HepG2 (cell line): ENCODE results near the gene ZNF225. TPM values are rescaled to one million over a fixed set of nuclear protein-coding genes. Genes with fewer than 3 reads are reported as not detected.

ENCODE experiments used
- ARID3A ChIP-seq: IDR thresholded peaks from 2 replicates; pipeline ENCODE4 v1.6.1; 2012; ENCODE audit warnings: low read depth, low read length, improper control_type of control experiment
- ATM ChIP-seq: fragments of 450-650 bp; IDR thresholded peaks from 2 replicates; pipeline ENCODE4 v1.7.1; 2017; ENCODE audit warnings: mild to moderate bottlenecking, borderline replicate concordance
- DNMT3B ChIP-seq: conservative IDR thresholded peaks from 2 replicates; pipeline ENCODE4 v1.6.1; 2016; ENCODE audit warnings: missing biosample characterization, control low read depth
- GFI1 ChIP-seq: sonication (generic); formaldehyde crosslinking; IDR thresholded peaks from 2 replicates; pipeline ENCODE4 v1.5.0; 2020; ENCODE audit warnings: missing genetic modification reagents, mild to moderate bottlenecking, borderline replicate concordance
- IRF2 ChIP-seq: IDR thresholded peaks from 2 replicates; pipeline ENCODE4 v1.6.1; 2018; ENCODE audit warnings: missing genetic modification reagents, missing compliant biosample characterization
- NONO ChIP-seq, 2 experiments: fragments of 450-650 bp in 1 of 2; sonication (generic) in 1 of 2; formaldehyde crosslinking in 1 of 2; IDR thresholded peaks in 1 of 2; conservative IDR thresholded peaks in 1 of 2; 2 replicates each; pipeline versions ENCODE4 v1.6.1 to v1.8.0; 2017 to 2022; ENCODE audit warnings: mild to moderate bottlenecking in 1 of 2, missing genetic modification reagents in 1 of 2, moderate library complexity in 1 of 2
- SKIL ChIP-seq: sonication (generic); formaldehyde crosslinking; IDR thresholded peaks from 2 replicates; pipeline ENCODE4 v1.8.0; 2022; ENCODE audit warnings: missing genetic modification reagents, mild to moderate bottlenecking, moderate library complexity, borderline replicate concordance
- STAT6 ChIP-seq: sonication (generic); formaldehyde crosslinking; IDR thresholded peaks from 2 replicates; pipeline ENCODE4 v1.4.0; 2020; ENCODE audit warnings: missing genetic modification reagents, mild to moderate bottlenecking, borderline replicate concordance
- ZBTB38 ChIP-seq: sonication (generic); formaldehyde crosslinking; IDR thresholded peaks from 2 replicates; pipeline ENCODE4 v1.5.1; 2020; ENCODE audit warnings: mild to moderate bottlenecking, missing genetic modification reagents
- ZBTB43 ChIP-seq: sonication (generic); formaldehyde crosslinking; conservative IDR thresholded peaks from 2 replicates; pipeline ENCODE4 v1.4.0; 2020; ENCODE audit warnings: missing genetic modification reagents
- ZMAT5 ChIP-seq: sonication (generic); formaldehyde crosslinking; IDR thresholded peaks from 2 replicates; pipeline ENCODE4 v1.5.0; 2020; ENCODE audit warnings: mild to moderate bottlenecking, low read depth, missing genetic modification reagents, borderline replicate concordance
- ZNF17 ChIP-seq: sonication (generic); formaldehyde crosslinking; IDR thresholded peaks from 2 replicates; pipeline ENCODE4 v1.5.0; 2020; ENCODE audit warnings: mild to moderate bottlenecking, missing genetic modification reagents
- polyA plus RNA-seq, 8 experiments: library from polyadenylated mRNA; depleted of rRNA in 3 of 8; stranded (reverse) in 7 of 8; unstranded in 1 of 8; fragments of >200 nt; fragmentation: Illumina TruSeq in 4 of 8; extraction: Trizol in 4 of 8; gene quantifications; 2 replicates each; pipeline versions ENCODE4 v1.2.1 to v1.2.3, GENCODE V29; 2011 to 2016; ENCODE audit warnings: low read depth in 4 of 8, missing spikeins in 1 of 8, mixed read lengths in 1 of 8; ENCODE audit not compliant: insufficient read depth in 1 of 8
- total RNA-seq, 5 experiments: library from RNA; depleted of rRNA; stranded (reverse); fragments of >200 nt; fragmentation: Illumina TruSeq; extraction: Trizol; gene quantifications; 2 replicates each; pipeline ENCODE4 v1.2.3, GENCODE V29; 2016; ENCODE audit warnings: low read depth in 1 of 5
- TF ChIP-seq, protein P1 (sequence below): sonication (generic); formaldehyde crosslinking; IDR thresholded peaks from 2 replicates; pipeline ENCODE4 v1.4.0; 2020; ENCODE audit warnings: missing genetic modification reagents, borderline replicate concordance
- TF ChIP-seq, protein P2 (sequence below): IDR thresholded peaks from 2 replicates; pipeline ENCODE4 v1.6.1; 2018; ENCODE audit warnings: missing genetic modification reagents
- TF ChIP-seq, protein P3 (sequence below): sonication (generic); formaldehyde crosslinking; IDR thresholded peaks from 2 replicates; pipeline ENCODE4 v1.4.0; 2020; ENCODE audit warnings: mild to moderate bottlenecking, missing genetic modification reagents

Gene ZNF225
- total and polyA plus RNA-seq, 2 of the 13 experiments (the other 11 are each of a cell fraction or from before 2014, with no cell fraction given): 0.87 to 3.3 TPM

- TF ChIP-seq ARID3A (0 out of 2 replicates have a peak, but pooled peaks have one; percentile 10), IRF2 (CRISPR knock-in tag) (peak; percentile 97), ZBTB43 (CRISPR knock-in tag) (0 out of 2 replicates have a peak, but pooled peaks have one; percentile 35), SKIL (CRISPR knock-in tag) (no peak), ZBTB38 (no peak; the same call in none of the 2 replicates), ZNF17 (CRISPR knock-in tag) (no peak), NONO (IDR thresholded peaks at IDR 0.05) (no peak), NONO (CRISPR knock-in tag; conservative IDR thresholded peaks at IDR 0.05) (no peak), STAT6 (CRISPR knock-in tag) (no peak), ATM (no peak), GFI1 (no peak), ZMAT5 (CRISPR knock-in tag) (no peak), DNMT3B (no peak)
- TF ChIP-seq, protein P1, sequence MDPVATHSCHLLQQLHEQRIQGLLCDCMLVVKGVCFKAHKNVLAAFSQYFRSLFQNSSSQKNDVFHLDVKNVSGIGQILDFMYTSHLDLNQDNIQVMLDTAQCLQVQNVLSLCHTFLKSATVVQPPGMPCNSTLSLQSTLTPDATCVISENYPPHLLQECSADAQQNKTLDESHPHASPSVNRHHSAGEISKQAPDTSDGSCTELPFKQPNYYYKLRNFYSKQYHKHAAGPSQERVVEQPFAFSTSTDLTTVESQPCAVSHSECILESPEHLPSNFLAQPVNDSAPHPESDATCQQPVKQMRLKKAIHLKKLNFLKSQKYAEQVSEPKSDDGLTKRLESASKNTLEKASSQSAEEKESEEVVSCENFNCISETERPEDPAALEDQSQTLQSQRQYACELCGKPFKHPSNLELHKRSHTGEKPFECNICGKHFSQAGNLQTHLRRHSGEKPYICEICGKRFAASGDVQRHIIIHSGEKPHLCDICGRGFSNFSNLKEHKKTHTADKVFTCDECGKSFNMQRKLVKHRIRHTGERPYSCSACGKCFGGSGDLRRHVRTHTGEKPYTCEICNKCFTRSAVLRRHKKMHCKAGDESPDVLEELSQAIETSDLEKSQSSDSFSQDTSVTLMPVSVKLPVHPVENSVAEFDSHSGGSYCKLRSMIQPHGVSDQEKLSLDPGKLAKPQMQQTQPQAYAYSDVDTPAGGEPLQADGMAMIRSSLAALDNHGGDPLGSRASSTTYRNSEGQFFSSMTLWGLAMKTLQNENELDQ (CRISPR knock-in tag): 0 out of 2 replicates have a peak, but pooled peaks have one; percentile 38
- TF ChIP-seq, protein P2, sequence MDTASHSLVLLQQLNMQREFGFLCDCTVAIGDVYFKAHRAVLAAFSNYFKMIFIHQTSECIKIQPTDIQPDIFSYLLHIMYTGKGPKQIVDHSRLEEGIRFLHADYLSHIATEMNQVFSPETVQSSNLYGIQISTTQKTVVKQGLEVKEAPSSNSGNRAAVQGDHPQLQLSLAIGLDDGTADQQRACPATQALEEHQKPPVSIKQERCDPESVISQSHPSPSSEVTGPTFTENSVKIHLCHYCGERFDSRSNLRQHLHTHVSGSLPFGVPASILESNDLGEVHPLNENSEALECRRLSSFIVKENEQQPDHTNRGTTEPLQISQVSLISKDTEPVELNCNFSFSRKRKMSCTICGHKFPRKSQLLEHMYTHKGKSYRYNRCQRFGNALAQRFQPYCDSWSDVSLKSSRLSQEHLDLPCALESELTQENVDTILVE (CRISPR knock-in tag): no peak
- TF ChIP-seq, protein P3, sequence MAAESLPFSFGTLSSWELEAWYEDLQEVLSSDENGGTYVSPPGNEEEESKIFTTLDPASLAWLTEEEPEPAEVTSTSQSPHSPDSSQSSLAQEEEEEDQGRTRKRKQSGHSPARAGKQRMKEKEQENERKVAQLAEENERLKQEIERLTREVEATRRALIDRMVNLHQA (CRISPR knock-in tag): no peak
These were observed 41.2 kb upstream of the ZNF225 start, which contains the start of gene ZNF284 (continued) for GRCh38 chr19:44071824-44072542.
